ENCODE data around the gene GABARAP. TPM values are rescaled to one million over a fixed set of nuclear protein-coding genes. Genes with fewer than 3 reads are reported as not detected.

The GABARAP gene
- polyA plus RNA-seq, 1 donor (not counting 4 experiments of a cell fraction or from before 2014, with no cell fraction given): 271 TPM

GRCh38 chr17:7208754-7209460 is 33.3 kb downstream of the GABARAP start:
- no peak for FAIRE-seq

GRCh38 chr17:7208027-7208571 is 34.1 kb downstream of the GABARAP start:
- Histone ChIP-seq H3K9ac (ENCODE audit: control insufficient read depth, extremely low read depth, insufficient read depth, low read length) (no peak overlapping the region), H2AFZ (ENCODE audit: control insufficient read depth, low read length) (no peak overlapping the region), H3K9me3 (ENCODE audit: control insufficient read depth, low read depth, low read length) (no peaks in the 10 kb centered on the region), H3K4me1 (ENCODE audit: control insufficient read depth, extremely low read depth, insufficient read depth, low read length) (peaks cover 5% of the 10 kb centered on the region), H4K20me1 (ENCODE audit: control insufficient read depth, extremely low read depth, insufficient read depth, low read length) (no peaks in the 10 kb centered on the region), H3K4me3 (ENCODE audit: control insufficient read depth in 2 of 3, extremely low read depth in 1 of 3, insufficient read depth in 2 of 3, low read depth in 1 of 3, low read length in 3 of 3) (no peak overlapping the region), H3K9me1 (ENCODE audit: control insufficient read depth, extremely low read depth, insufficient read depth, low read length) (no peaks in the 10 kb centered on the region), H3K27me3 (ENCODE audit: control insufficient read depth, extremely low read depth, insufficient read depth, low read length) (peaks cover 10% of the 10 kb centered on the region), H3K27ac (ENCODE audit: control insufficient read depth, insufficient read depth, low read length) (no peak overlapping the region), H3K36me3 (ENCODE audit: control insufficient read depth in 2 of 2, extremely low read depth in 1 of 2, insufficient read depth in 2 of 2, low read length in 2 of 2) (no peaks in the 10 kb centered on the region), H3K4me2 (ENCODE audit: control insufficient read depth, extremely low read depth, insufficient read depth, low read depth, low read length) (no peak overlapping the region), H3K79me2 (ENCODE audit: control insufficient read depth, insufficient read depth, low read length) (no peaks in the 10 kb centered on the region)
- DNase-seq (ENCODE audit: low read depth, low spot score) (no peak), FAIRE-seq (no peak)
- TF ChIP-seq EZH2 (IDR thresholded peaks at IDR 0.05; ENCODE audit: low read length) (no peak), CTCF (optimal IDR thresholded peaks at IDR 0.05 in 1 of 3, IDR thresholded peaks at IDR 0.05 in 1 of 3, conservative IDR thresholded peaks at IDR 0.05 in 1 of 3; ENCODE audit: extremely low read depth in 1 of 3, insufficient read depth in 2 of 3, low read length in 3 of 3) (no peak)
- dilution Hi-C loops (cut with MboI; ENCODE audit: extremely low pct_ligation_motif_present, low sequenced_read_pairs): no loop called here

More at GRCh38 chr17:7208754-7209460, 33.3 kb downstream of the GABARAP start:
- dilution Hi-C loops (cut with MboI; ENCODE audit: extremely low pct_ligation_motif_present, low sequenced_read_pairs): no loop called here
- Histone ChIP-seq H3K27me3 (ENCODE audit: control insufficient read depth, extremely low read depth, insufficient read depth, low read length) (peaks cover 10% of the 10 kb centered on the region), H3K4me2 (ENCODE audit: control insufficient read depth, extremely low read depth, insufficient read depth, low read depth, low read length) (no peak overlapping the region), H3K9ac (ENCODE audit: control insufficient read depth, extremely low read depth, insufficient read depth, low read length) (no peak overlapping the region), H3K4me1 (ENCODE audit: control insufficient read depth, extremely low read depth, insufficient read depth, low read length) (peaks cover 5% of the 10 kb centered on the region), H3K27ac (ENCODE audit: control insufficient read depth, insufficient read depth, low read length) (no peak overlapping the region), H3K9me1 (ENCODE audit: control insufficient read depth, extremely low read depth, insufficient read depth, low read length) (no peaks in the 10 kb centered on the region), H3K36me3 (ENCODE audit: control insufficient read depth in 2 of 2, extremely low read depth in 1 of 2, insufficient read depth in 2 of 2, low read length in 2 of 2) (no peaks in the 10 kb centered on the region), H3K9me3 (ENCODE audit: control insufficient read depth, low read depth, low read length) (no peaks in the 10 kb centered on the region), H4K20me1 (ENCODE audit: control insufficient read depth, extremely low read depth, insufficient read depth, low read length) (peaks cover under 1% of the 10 kb centered on the region), H3K4me3 (ENCODE audit: control insufficient read depth in 2 of 3, extremely low read depth in 1 of 3, insufficient read depth in 2 of 3, low read depth in 1 of 3, low read length in 3 of 3) (no peak overlapping the region), H3K79me2 (ENCODE audit: control insufficient read depth, insufficient read depth, low read length) (no peaks in the 10 kb centered on the region), H2AFZ (ENCODE audit: control insufficient read depth, low read length) (no peak overlapping the region)
- TF ChIP-seq CTCF (optimal IDR thresholded peaks at IDR 0.05 in 1 of 3, IDR thresholded peaks at IDR 0.05 in 1 of 3, conservative IDR thresholded peaks at IDR 0.05 in 1 of 3; ENCODE audit: extremely low read depth in 1 of 3, insufficient read depth in 2 of 3, low read length in 3 of 3) (no peak), EZH2 (IDR thresholded peaks at IDR 0.05; ENCODE audit: low read length) (no peak)
- DNase-seq (ENCODE audit: low read depth, low spot score): no peak
